Measurements from ENCODE around the gene ETNK1.

ETNK1 gene

DNA sequence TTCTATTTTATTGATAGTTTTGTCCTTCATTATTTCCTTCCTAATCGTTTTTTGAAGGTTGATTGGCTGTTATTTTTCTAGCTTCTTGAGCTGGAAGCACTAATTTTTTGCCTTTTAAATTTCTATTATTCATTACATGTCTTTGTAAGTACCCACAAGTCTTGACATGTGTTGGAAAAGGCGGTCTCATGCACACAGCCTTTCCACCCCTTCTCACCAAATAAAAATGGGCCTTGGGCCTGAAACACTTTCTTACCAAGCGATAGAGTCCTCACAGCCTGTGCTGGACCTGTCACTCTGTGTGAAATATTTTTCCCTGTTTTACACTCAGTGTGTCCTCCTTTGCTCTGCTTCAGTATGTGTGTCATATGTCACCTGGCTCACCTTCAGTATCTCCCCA, 9.9 kb downstream of the ETNK1 start:
- Histone ChIP-seq H3K27ac (ENCODE audit: low read length) (no peak overlapping the region), H3K4me3 (ENCODE audit: low read depth in 1 of 2, low read length in 2 of 2) (no peak overlapping the region), H3K4me1 (ENCODE audit: control insufficient read depth in 1 of 2, insufficient read depth in 2 of 2, low read length in 2 of 2) (peaks cover 0 to 12% of the 10 kb centered on the region in 2 donors), H3K36me3 (ENCODE audit: control insufficient read depth in 1 of 2, insufficient read depth in 2 of 2, low read length in 2 of 2) (peaks cover 0 to 8% of the 10 kb centered on the region in 2 donors), H3K9me3 (ENCODE audit: control insufficient read depth in 1 of 2, low read length in 2 of 2) (no peaks in the 10 kb centered on the region), H3K27me3 (ENCODE audit: low read depth, low read length) (no peaks in the 10 kb centered on the region)

DNA sequence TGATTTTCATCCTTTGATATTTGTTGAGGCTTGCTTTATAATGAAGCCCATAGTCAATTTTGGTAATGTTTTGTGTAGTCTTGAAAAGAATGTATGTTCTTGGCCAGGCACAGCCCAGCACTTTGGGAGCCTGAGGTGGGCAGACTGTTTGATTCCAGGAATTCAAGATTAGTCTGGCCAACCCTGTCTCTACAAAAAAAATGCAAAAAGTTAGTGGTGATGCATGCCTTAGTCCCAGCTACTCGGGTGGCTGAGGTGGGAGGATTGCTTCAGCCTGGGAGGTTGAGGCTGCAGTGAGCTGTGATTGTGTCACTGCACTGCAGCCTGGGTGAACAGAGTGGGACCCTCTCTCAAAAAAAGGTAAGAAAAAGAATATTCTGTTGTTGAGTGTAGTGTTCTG, 10.8 kb downstream of the ETNK1 start:
- Histone ChIP-seq H3K9me3 (ENCODE audit: control insufficient read depth in 1 of 2, low read length in 2 of 2) (no peaks in the 10 kb centered on the region), H3K27me3 (ENCODE audit: low read depth, low read length) (no peaks in the 10 kb centered on the region), H3K4me1 (ENCODE audit: control insufficient read depth in 1 of 2, insufficient read depth in 2 of 2, low read length in 2 of 2) (peaks cover 0 to 12% of the 10 kb centered on the region in 2 donors), H3K36me3 (ENCODE audit: control insufficient read depth in 1 of 2, insufficient read depth in 2 of 2, low read length in 2 of 2) (peaks cover 0 to 8% of the 10 kb centered on the region in 2 donors), H3K4me3 (ENCODE audit: low read depth in 1 of 2, low read length in 2 of 2) (no peak overlapping the region), H3K27ac (ENCODE audit: low read length) (no peak overlapping the region)

DNA sequence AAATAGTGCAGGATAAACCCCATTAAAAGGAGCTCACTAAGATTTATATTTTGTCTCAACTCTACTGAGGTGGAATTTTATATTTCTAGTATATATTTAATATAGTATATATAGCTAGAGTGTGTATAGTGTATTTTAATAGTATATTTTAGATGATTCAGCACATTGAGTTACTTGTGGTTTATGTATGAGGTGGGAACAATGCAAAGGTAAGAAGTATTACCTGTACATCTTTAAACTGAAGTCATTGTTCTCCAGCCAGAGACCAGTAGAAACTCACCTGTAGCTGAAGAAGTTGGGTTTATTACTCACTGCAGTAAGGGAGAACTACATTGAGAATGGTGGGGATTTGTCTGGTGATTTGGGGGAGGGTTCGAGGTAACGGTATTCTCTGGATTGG, 15.9 kb downstream of the ETNK1 start:
- no peak overlapping the region for H3K27ac ChIP-seq (ENCODE audit: low read length)
- no peaks in the 10 kb centered on the region for H3K36me3 ChIP-seq (ENCODE audit: control insufficient read depth in 1 of 2, insufficient read depth in 2 of 2, low read length in 2 of 2)
- no peaks in the 10 kb centered on the region for H3K9me3 ChIP-seq (ENCODE audit: control insufficient read depth in 1 of 2, low read length in 2 of 2)
- H3K4me3 ChIP-seq (ENCODE audit: low read depth in 1 of 2, low read length in 2 of 2): no peak overlapping the region
- no peaks in the 10 kb centered on the region for H3K27me3 ChIP-seq (ENCODE audit: low read depth, low read length)
- H3K4me1 ChIP-seq (ENCODE audit: control insufficient read depth in 1 of 2, insufficient read depth in 2 of 2, low read length in 2 of 2): peaks cover 0 to 1% of the 10 kb centered on the region in 2 donors

DNA sequence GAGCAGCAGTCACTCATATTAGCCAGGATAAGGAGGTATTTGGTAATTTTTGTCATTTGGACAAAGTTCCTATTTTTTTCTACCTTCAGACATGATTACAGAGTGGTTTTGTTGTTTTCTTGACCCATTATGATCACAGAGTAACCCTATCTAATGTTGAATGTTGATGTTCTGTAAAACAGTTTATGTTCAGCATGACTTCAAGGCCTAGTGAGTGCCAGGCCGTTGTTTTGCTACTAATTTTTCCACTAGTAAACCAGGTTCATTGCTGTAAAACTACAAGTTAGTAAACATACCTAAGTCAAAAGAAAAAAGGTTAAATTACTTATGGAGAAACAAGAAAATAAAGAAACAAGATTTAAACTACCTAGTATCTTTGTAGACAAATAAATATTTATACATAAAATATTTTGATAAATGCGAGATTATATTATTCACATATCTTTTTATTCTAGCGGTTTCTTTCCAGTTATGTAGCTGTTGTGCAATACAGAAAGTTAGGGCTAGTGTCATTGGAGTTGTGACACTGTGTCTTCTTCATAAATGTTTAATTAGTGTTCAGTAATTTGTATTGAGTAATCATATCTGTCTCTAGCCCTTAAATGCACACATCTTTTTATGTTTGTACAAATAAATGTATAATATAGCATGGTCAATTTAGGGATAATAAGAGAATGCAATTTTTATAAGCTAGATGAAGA, 16.5 kb downstream of the ETNK1 start:
- Histone ChIP-seq H3K4me1 (ENCODE audit: control insufficient read depth in 1 of 2, insufficient read depth in 2 of 2, low read length in 2 of 2) (no peaks in the 10 kb centered on the region), H3K9me3 (ENCODE audit: control insufficient read depth in 1 of 2, low read length in 2 of 2) (no peaks in the 10 kb centered on the region), H3K36me3 (ENCODE audit: control insufficient read depth in 1 of 2, insufficient read depth in 2 of 2, low read length in 2 of 2) (no peaks in the 10 kb centered on the region), H3K4me3 (ENCODE audit: low read depth in 1 of 2, low read length in 2 of 2) (no peak overlapping the region), H3K27me3 (ENCODE audit: low read depth, low read length) (no peaks in the 10 kb centered on the region), H3K27ac (ENCODE audit: low read length) (no peak overlapping the region)

DNA sequence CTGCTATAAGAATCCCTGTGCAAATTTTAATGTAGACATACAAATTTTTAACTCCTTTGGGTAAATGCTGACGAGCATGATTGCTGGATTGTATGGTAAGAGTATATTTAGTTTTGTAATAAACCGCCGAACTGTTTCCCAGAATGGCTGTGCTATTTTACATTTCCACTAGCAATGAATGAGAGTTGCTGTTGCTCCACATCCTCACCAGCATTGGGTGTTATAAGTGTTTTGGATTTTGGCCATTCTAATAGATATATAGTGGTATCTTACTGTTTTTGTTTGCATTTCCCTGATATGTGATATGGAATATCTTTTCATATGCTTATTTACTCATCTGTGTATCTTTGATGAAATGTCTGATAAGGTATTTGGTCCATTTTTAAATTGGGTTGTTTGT, 23.7 kb downstream of the ETNK1 start:
- no peaks in the 10 kb centered on the region for H3K27me3 ChIP-seq (ENCODE audit: low read depth, low read length)
- H3K36me3 ChIP-seq (ENCODE audit: control insufficient read depth in 1 of 2, insufficient read depth in 2 of 2, low read length in 2 of 2): no peaks in the 10 kb centered on the region
- no peaks in the 10 kb centered on the region for H3K9me3 ChIP-seq (ENCODE audit: control insufficient read depth in 1 of 2, low read length in 2 of 2)

DNA sequence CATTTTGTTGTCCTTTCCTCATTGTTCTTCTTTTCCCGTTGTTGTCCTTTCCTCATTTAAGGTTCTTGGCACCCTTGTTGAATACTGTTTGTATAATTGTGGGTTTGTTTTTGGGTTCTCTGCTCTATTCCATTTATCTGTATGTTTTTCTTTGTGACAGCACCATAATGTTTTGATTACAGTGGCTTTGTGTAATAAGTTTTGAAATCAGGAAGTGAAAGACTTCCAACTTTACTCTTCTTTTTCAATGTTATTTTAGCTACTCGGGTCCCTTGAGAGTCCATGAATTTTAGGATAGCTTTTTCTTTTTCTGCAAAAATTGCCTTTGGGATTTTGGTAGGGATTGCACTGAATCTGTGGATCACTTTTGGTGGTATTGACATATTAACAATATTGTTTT, 28.1 kb downstream of the ETNK1 start:
- H3K4me3 ChIP-seq (ENCODE audit: low read depth in 1 of 2, low read length in 2 of 2): no peak overlapping the region
- H3K9me3 ChIP-seq (ENCODE audit: control insufficient read depth in 1 of 2, low read length in 2 of 2): no peaks in the 10 kb centered on the region
- no peaks in the 10 kb centered on the region for H3K36me3 ChIP-seq (ENCODE audit: control insufficient read depth in 1 of 2, insufficient read depth in 2 of 2, low read length in 2 of 2)
- no peaks in the 10 kb centered on the region for H3K27me3 ChIP-seq (ENCODE audit: low read depth, low read length)
- H3K4me1 ChIP-seq (ENCODE audit: control insufficient read depth in 1 of 2, insufficient read depth in 2 of 2, low read length in 2 of 2): no peaks in the 10 kb centered on the region
- no peak overlapping the region for H3K27ac ChIP-seq (ENCODE audit: low read length)

More for the DNA sequence above, 23.7 kb downstream of the ETNK1 start:
- Histone ChIP-seq H3K4me3 (ENCODE audit: low read depth in 1 of 2, low read length in 2 of 2) (no peak overlapping the region), H3K4me1 (ENCODE audit: control insufficient read depth in 1 of 2, insufficient read depth in 2 of 2, low read length in 2 of 2) (no peaks in the 10 kb centered on the region), H3K27ac (ENCODE audit: low read length) (no peak overlapping the region)

DNA sequence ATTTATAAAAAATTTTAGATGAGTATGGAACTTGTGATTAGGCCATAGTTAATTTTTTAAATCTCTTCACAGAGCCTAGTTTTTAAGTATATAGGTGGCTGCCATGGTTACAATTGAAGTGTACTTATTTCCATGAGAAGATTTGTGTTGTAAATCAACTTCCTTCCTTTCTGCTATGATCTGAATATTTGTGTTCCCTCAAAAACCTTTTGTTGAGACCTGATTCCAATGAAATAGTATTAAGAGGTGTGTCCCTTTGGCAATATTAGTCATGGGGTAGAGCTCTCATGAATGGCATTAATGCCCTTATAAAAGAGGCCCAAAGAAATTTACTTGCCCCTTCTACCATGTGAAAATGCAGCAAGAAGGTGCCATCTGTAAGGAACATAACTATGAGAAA, 28.8 kb downstream of the ETNK1 start:
- H3K27me3 ChIP-seq (ENCODE audit: low read depth, low read length): no peaks in the 10 kb centered on the region
- no peaks in the 10 kb centered on the region for H3K9me3 ChIP-seq (ENCODE audit: control insufficient read depth in 1 of 2, low read length in 2 of 2)
- H3K4me1 ChIP-seq (ENCODE audit: control insufficient read depth in 1 of 2, insufficient read depth in 2 of 2, low read length in 2 of 2): no peaks in the 10 kb centered on the region
- H3K27ac ChIP-seq (ENCODE audit: low read length): no peak overlapping the region
- H3K4me3 ChIP-seq (ENCODE audit: low read depth in 1 of 2, low read length in 2 of 2): no peak overlapping the region
- no peaks in the 10 kb centered on the region for H3K36me3 ChIP-seq (ENCODE audit: control insufficient read depth in 1 of 2, insufficient read depth in 2 of 2, low read length in 2 of 2)

DNA sequence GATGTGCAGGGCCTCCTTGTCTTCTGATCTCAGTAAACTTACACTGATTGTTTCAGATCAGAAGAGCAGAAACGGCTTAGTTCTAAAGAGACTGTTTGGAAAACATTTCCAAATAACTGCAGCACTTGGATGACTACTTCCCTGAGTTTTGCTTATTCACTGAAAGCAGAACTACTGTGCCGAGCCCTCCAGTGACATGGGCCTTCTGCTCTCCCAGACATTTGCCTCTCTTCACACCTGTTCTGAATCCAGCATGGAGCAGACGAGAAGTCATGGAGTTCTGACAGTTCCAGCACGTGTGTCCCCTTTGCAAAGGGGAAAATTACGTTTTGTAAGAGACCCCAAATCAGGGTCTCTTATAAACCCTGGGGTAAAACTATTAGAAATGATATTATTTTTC, 31.4 kb downstream of the ETNK1 start:
- Histone ChIP-seq H3K4me1 (ENCODE audit: control insufficient read depth in 1 of 2, insufficient read depth in 2 of 2, low read length in 2 of 2) (no peaks in the 10 kb centered on the region), H3K36me3 (ENCODE audit: control insufficient read depth in 1 of 2, insufficient read depth in 2 of 2, low read length in 2 of 2) (peaks cover 0 to 5% of the 10 kb centered on the region in 2 donors), H3K27ac (ENCODE audit: low read length) (no peak overlapping the region), H3K27me3 (ENCODE audit: low read depth, low read length) (no peaks in the 10 kb centered on the region), H3K9me3 (ENCODE audit: control insufficient read depth in 1 of 2, low read length in 2 of 2) (no peaks in the 10 kb centered on the region), H3K4me3 (ENCODE audit: low read depth in 1 of 2, low read length in 2 of 2) (no peak overlapping the region)

DNA sequence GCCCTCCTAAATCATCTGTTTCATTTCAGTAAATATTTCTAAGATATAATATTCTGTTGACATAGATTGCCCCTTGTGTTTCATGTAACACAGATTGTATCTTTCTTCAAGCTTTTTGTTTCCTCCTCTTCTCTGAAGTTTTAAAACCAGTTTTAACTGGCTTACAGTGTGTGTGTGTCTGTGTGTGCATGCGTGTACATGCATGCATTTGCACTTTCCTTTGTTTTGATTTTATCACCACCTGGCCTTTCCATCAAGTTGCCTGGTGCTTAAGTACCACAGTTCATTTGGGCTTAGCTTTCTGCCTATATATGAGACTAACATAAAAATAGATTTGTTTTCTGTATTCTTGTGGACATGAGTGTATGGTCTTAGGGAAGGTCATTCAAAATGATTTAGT, 31.9 kb downstream of the ETNK1 start:
- no peak overlapping the region for H3K27ac ChIP-seq (ENCODE audit: low read length)
- peaks cover 0 to 5% of the 10 kb centered on the region in 2 donors for H3K36me3 ChIP-seq (ENCODE audit: control insufficient read depth in 1 of 2, insufficient read depth in 2 of 2, low read length in 2 of 2)

DNA sequence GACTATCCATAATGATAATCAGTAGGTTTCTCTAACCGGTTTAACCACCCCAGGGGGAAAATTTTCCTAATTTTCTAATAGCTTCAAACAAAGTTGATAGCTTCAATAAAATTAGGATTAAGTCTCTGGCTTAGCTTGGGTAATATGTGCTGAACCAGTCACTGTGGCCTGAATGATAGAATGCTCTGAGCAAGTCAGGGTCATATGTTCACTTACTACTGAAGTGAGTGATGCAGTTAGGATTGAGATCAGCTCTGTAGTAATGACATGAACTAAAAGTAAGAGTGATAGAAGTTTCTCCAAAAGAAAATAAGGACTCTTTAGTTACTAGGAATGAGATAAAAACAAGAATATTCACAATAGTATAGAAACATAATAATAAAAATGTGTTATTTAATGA, 32.6 kb downstream of the ETNK1 start:
- Histone ChIP-seq H3K4me3 (ENCODE audit: low read depth in 1 of 2, low read length in 2 of 2) (no peak overlapping the region), H3K36me3 (ENCODE audit: control insufficient read depth in 1 of 2, insufficient read depth in 2 of 2, low read length in 2 of 2) (peaks cover 0 to 5% of the 10 kb centered on the region in 2 donors), H3K9me3 (ENCODE audit: control insufficient read depth in 1 of 2, low read length in 2 of 2) (no peaks in the 10 kb centered on the region), H3K4me1 (ENCODE audit: control insufficient read depth in 1 of 2, insufficient read depth in 2 of 2, low read length in 2 of 2) (no peaks in the 10 kb centered on the region), H3K27me3 (ENCODE audit: low read depth, low read length) (no peaks in the 10 kb centered on the region), H3K27ac (ENCODE audit: low read length) (no peak overlapping the region)

More for the DNA sequence above, 31.9 kb downstream of the ETNK1 start:
- H3K4me1 ChIP-seq (ENCODE audit: control insufficient read depth in 1 of 2, insufficient read depth in 2 of 2, low read length in 2 of 2): no peaks in the 10 kb centered on the region
- no peaks in the 10 kb centered on the region for H3K9me3 ChIP-seq (ENCODE audit: control insufficient read depth in 1 of 2, low read length in 2 of 2)
- H3K4me3 ChIP-seq (ENCODE audit: low read depth in 1 of 2, low read length in 2 of 2): no peak overlapping the region
- H3K27me3 ChIP-seq (ENCODE audit: low read depth, low read length): no peaks in the 10 kb centered on the region

DNA sequence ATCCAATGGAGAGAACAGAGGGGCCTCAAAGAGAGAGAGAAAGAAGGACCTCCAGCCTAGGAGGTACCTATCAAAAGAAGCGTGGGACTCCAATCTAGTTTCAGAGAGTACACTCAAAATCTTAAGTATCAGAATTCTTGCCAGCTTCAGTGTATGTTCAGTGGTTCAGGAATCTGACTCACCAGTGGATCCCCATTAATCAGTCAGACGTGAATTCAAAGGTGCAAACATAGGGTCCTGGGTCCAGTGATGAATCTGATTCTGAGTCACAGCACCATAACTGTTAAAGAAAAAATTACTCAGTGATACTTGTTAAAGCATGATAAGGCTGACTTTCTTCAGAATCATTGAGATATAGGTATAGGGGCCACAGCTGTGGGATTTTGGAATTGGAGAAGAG, 33.2 kb downstream of the ETNK1 start:
- H3K4me1 ChIP-seq (ENCODE audit: control insufficient read depth in 1 of 2, insufficient read depth in 2 of 2, low read length in 2 of 2): no peaks in the 10 kb centered on the region
- no peaks in the 10 kb centered on the region for H3K9me3 ChIP-seq (ENCODE audit: control insufficient read depth in 1 of 2, low read length in 2 of 2)
- H3K27ac ChIP-seq (ENCODE audit: low read length): no peak overlapping the region
- no peak overlapping the region for H3K4me3 ChIP-seq (ENCODE audit: low read depth in 1 of 2, low read length in 2 of 2)
- no peaks in the 10 kb centered on the region for H3K27me3 ChIP-seq (ENCODE audit: low read depth, low read length)
- peaks cover 0 to 5% of the 10 kb centered on the region in 2 donors for H3K36me3 ChIP-seq (ENCODE audit: control insufficient read depth in 1 of 2, insufficient read depth in 2 of 2, low read length in 2 of 2)

DNA sequence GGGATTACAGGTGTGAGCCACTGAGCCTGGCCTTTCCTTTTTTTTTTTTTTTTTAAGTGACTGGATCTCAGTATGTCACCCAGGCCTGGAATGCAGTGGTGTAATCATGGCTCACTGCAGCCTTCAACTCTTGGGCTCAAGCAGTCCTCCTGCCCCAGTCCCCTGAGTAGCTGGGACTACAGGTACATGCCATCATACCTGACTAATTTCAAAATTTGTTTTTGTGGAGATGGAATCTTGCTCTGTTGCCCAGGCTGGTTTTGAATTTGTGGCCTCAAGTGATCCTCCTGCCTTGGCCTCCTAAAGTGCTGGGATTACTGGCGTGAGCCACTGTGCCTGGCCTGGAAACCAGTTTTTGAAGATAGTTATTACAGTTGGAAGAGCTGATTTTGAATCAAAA, 37.4 kb downstream of the ETNK1 start:
- H3K4me1 ChIP-seq (ENCODE audit: control insufficient read depth in 1 of 2, insufficient read depth in 2 of 2, low read length in 2 of 2): no peaks in the 10 kb centered on the region
- H3K27ac ChIP-seq (ENCODE audit: low read length): no peak overlapping the region
- H3K36me3 ChIP-seq (ENCODE audit: control insufficient read depth in 1 of 2, insufficient read depth in 2 of 2, low read length in 2 of 2): peaks cover 3 to 5% of the 10 kb centered on the region in 2 donors
- H3K9me3 ChIP-seq (ENCODE audit: control insufficient read depth in 1 of 2, low read length in 2 of 2): no peaks in the 10 kb centered on the region
- H3K4me3 ChIP-seq (ENCODE audit: low read depth in 1 of 2, low read length in 2 of 2): no peak overlapping the region
- H3K27me3 ChIP-seq (ENCODE audit: low read depth, low read length): no peaks in the 10 kb centered on the region

Measured in muscle layer of duodenum (tissue), 2 donors.